ENCODE results near the gene USP6NL. TPM values are rescaled to one million over a fixed set of nuclear protein-coding genes. Genes with fewer than 3 reads are reported as not detected.

The USP6NL gene
- total RNA-seq, 1 experiment from 2014 or later, result 24.6 TPM

DNA sequence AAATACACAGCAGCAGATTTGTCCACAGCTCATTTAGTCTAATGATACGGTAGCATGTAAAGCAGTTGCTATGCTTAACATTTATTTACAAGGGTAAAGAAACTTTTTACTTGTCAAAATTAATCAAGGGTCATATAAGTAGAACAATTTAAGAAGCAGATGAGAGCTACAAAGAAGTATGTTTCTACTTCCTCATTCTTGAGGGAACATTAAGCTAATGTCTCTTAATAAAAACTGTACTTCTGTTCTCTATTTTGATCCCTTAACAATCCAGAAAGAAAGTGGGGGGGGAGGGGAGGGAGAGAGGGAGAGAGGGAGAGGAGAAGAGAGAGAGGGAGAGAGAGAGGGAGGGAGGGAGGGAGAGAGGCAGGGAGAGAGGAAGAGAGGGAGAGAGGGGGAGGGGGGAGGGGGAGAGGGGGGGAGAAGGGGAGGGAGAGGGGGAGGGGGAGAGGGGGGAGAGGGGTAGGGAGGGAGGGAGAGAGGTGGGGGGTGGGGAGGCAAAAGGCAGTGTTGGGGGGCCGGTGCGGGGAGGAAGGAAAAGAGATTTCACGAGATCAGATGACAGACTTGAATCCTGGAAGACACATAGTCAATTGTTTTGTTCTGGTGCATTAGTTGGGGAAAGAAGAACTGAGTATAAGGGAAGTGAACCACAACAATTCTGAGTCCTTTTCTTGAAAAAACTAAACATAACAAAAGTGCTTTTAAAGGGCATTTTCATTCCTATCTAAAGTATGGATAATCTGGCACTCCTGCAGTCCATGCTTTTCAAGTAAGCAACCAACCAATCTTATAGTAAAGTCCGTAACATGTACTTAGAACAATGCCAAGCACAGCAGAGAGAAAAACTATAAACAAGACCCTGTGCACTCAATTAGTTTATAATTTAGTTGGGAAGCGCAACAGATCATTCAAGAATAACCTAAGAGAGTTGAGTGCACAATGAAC, 128.0 kb downstream of the USP6NL start:
- no peak overlapping the region for H3K4me3 ChIP-seq (replicated peaks in 1 of 2; ENCODE audit: low read depth in 1 of 2, low read length in 2 of 2)
- no peak overlapping the region for H3K27ac ChIP-seq (ENCODE audit: low read depth, low read length)
- ChIA-PET POLR2A (no interaction called here), CTCF (no interaction called here), RAD21 (ENCODE audit: low non-redundant PET in 1 of 2, low total read pairs in 2 of 2, uncharacterized antibody in 2 of 2, unreplicated experiment in 2 of 2) (no interaction called here)
- no peak overlapping the region for H2AFZ ChIP-seq (ENCODE audit: low read depth, low read length, poor library complexity, severe bottlenecking)
- no peaks in the 10 kb centered on the region for H3K9me2 ChIP-seq (ENCODE audit: insufficient read depth)
- no peaks in the 10 kb centered on the region for H4K20me1 ChIP-seq (ENCODE audit: insufficient read depth)
- H3K27me3 ChIP-seq (ENCODE audit: insufficient read depth, low read length), result no peaks in the 10 kb centered on the region
- H3K79me2 ChIP-seq (ENCODE audit: insufficient read depth, low read length), result no peaks in the 10 kb centered on the region
- DNase-seq (ENCODE audit: low read depth, low spot score) (no peak), ATAC-seq (no peak)
- no peak overlapping the region for H3K9ac ChIP-seq (ENCODE audit: low read length)
- no peaks in the 10 kb centered on the region for H3K9me3 ChIP-seq (ENCODE audit: control insufficient read depth in 1 of 2, insufficient read depth in 1 of 2, low read depth in 1 of 2, low read length in 2 of 2)
- BruUV-seq (replicated peaks), result no TSS peak
- no peak overlapping the region for H3K4me2 ChIP-seq (ENCODE audit: low read length)
- intact Hi-C loops (cut with micrococcal nuclease), result no loop called here
- no peak for TF ChIP-seq JUND (IDR thresholded peaks at IDR 0.05)
- TF ChIP-seq SP1 (IDR thresholded peaks at IDR 0.05; ENCODE audit: low read depth), result no peak
- no peak for TF ChIP-seq TCF7L2 (IDR thresholded peaks at IDR 0.05; ENCODE audit: borderline replicate concordance, extremely low read depth, insufficient read depth, insufficient read length)
- TF ChIP-seq, protein P1, sequence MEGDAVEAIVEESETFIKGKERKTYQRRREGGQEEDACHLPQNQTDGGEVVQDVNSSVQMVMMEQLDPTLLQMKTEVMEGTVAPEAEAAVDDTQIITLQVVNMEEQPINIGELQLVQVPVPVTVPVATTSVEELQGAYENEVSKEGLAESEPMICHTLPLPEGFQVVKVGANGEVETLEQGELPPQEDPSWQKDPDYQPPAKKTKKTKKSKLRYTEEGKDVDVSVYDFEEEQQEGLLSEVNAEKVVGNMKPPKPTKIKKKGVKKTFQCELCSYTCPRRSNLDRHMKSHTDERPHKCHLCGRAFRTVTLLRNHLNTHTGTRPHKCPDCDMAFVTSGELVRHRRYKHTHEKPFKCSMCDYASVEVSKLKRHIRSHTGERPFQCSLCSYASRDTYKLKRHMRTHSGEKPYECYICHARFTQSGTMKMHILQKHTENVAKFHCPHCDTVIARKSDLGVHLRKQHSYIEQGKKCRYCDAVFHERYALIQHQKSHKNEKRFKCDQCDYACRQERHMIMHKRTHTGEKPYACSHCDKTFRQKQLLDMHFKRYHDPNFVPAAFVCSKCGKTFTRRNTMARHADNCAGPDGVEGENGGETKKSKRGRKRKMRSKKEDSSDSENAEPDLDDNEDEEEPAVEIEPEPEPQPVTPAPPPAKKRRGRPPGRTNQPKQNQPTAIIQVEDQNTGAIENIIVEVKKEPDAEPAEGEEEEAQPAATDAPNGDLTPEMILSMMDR (IDR thresholded peaks at IDR 0.05 in 2 of 3, conservative IDR thresholded peaks at IDR 0.05 in 1 of 3; ENCODE audit: borderline replicate concordance in 1 of 3, insufficient read depth in 1 of 3, low read depth in 2 of 3, low read length in 2 of 3), result no peak
- TF ChIP-seq SIN3A (IDR thresholded peaks at IDR 0.05; ENCODE audit: low read depth), result no peak
- TF ChIP-seq EZH2 (IDR thresholded peaks at IDR 0.05), result no peak
- TF ChIP-seq, protein P2, sequence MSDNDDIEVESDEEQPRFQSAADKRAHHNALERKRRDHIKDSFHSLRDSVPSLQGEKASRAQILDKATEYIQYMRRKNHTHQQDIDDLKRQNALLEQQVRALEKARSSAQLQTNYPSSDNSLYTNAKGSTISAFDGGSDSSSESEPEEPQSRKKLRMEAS (IDR thresholded peaks at IDR 0.05), result no peak
- H3K4me1 ChIP-seq (ENCODE audit: control insufficient read depth in 1 of 2, insufficient read depth in 2 of 2, low read length in 2 of 2), result no peaks in the 10 kb centered on the region
- peaks cover 0 to 9% of the 10 kb centered on the region in 2 experiments; a peak in 2 of 4 replicates for H3K36me3 ChIP-seq (ENCODE audit: control insufficient read depth in 1 of 2, insufficient read depth in 2 of 2, low read length in 2 of 2)
